ENCODE results near the gene LIPC. TPM values are rescaled to one million over a fixed set of nuclear protein-coding genes. Genes with fewer than 3 reads are reported as not detected.

LIPC gene
- total and polyA plus RNA-seq, 2 of the 4 experiments (the other 2 are of a cell fraction): 0.07 TPM; not detected in 1

DNA sequence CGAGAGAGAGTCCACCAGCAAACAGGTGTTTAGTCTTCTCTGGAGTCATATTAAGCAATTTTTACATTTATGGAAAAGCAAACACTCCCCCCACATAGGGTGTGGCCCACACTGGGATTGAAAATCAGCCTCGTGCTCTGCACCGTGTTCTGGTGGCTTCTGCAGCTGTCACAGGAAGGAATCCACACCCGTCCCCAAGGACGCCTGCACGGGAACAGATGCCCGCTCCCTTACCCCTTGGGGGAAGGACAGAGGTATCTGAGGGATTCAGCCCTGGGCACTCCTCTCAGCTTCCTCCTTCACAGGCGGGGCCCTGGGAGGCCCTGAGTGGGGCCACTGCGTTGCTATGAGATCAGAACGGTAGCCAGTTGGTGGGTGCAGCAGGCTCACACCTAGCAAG, 27.8 kb downstream of the LIPC start:
- H4K91ac ChIP-seq (ENCODE audit: insufficient read depth, low read depth, low read length): 0 out of 2 replicates have a peak overlapping the region, but pooled peaks have one; percentile 63
- H3K27me3 ChIP-seq (ENCODE audit: control insufficient read depth, insufficient read depth, low read length): no peaks in the 10 kb centered on the region
- peak overlapping the region in 1 of 2 experiments; percentile 35; a peak in 1 of 4 replicates for H4K8ac ChIP-seq (ENCODE audit: low read depth in 2 of 2, low read length in 2 of 2)
- no peak for ATAC-seq (ENCODE audit: low read depth)
- in situ Hi-C loops (cut with MboI; ENCODE audit: low sequenced_read_pairs): no loop called here
- no peak overlapping the region for H2BK5ac ChIP-seq (ENCODE audit: low read depth, low read length, poor library complexity, severe bottlenecking)
- intact Hi-C loops (cut with micrococcal nuclease): no loop called here
- H2AK9ac ChIP-seq (replicated peaks; ENCODE audit: low read depth, low read length, poor library complexity): no peak overlapping the region
- peaks cover 11% of the 10 kb centered on the region for H3K4me1 ChIP-seq (ENCODE audit: control insufficient read depth, insufficient read depth, low read length)
- H4K5ac ChIP-seq (ENCODE audit: low read depth, low read length): peak overlapping the region; percentile 14; the same call in 1 of the 2 replicates
- H3K79me1 ChIP-seq (ENCODE audit: low read depth in 1 of 2, low read length in 2 of 2): no peaks in the 10 kb centered on the region
- peak overlapping the region; percentile 40 for H2AFZ ChIP-seq (replicated peaks; ENCODE audit: low read length, poor library complexity)
- H3K9ac ChIP-seq (ENCODE audit: low read depth, low read length): no peak overlapping the region
- POLR2A ChIA-PET (ENCODE audit: unreplicated experiment): interaction anchor here (1.4 kb wide), 1 partner anchor 10 kb away, joined by 3 read pairs; no protein-coding TSS in a partner anchor
- dilution Hi-C loops (cut with HindIII; ENCODE audit: low sequenced_read_pairs, unreplicated experiment): no loop called here
- H3K27ac ChIP-seq (ENCODE audit: insufficient read depth, low read length): no peak overlapping the region
- no peak overlapping the region for H3K4me3 ChIP-seq (ENCODE audit: insufficient read depth, low read depth, low read length)
- H3K23ac ChIP-seq (ENCODE audit: low read depth, low read length): no peak overlapping the region
- H3K36me3 ChIP-seq (ENCODE audit: control insufficient read depth, insufficient read depth, low read length): no peaks in the 10 kb centered on the region
- no peak overlapping the region for H3K56ac ChIP-seq (ENCODE audit: extremely low read depth, insufficient read depth, low read length)
- CTCF ChIA-PET: no interaction called here
- no CpG with 5 or more reads among the region's 10 CpGs for WGBS, 2 experiments (ENCODE audit: extremely low coverage in 2 of 2, insufficient read length in 1 of 2)
- no peak for DNase-seq
- 0 out of 2 replicates have a peak overlapping the region, but pooled peaks have one; percentile 78 for H3K4ac ChIP-seq (ENCODE audit: low read depth, low read length)
- peak overlapping the region; percentile 18; the same call in 1 of the 3 replicates for H2BK15ac ChIP-seq (ENCODE audit: low read depth, low read length)
- H3K4me2 ChIP-seq (ENCODE audit: low read depth, low read length): no peak overlapping the region
- H3K9me1 ChIP-seq (ENCODE audit: insufficient read depth, low read length): peaks cover 15% of the 10 kb centered on the region
- peak overlapping the region; percentile 33; the same call in 1 of the 2 replicates for H3K14ac ChIP-seq (replicated peaks; ENCODE audit: low read depth, low read length)
- TF ChIP-seq CEBPB (IDR thresholded peaks at IDR 0.05; ENCODE audit: low read depth, low read length): no peak
- no peak for TF ChIP-seq MXI1 (IDR thresholded peaks at IDR 0.05; ENCODE audit: borderline replicate concordance, low read depth, low read length)
- TF ChIP-seq RCOR1 (IDR thresholded peaks at IDR 0.05; ENCODE audit: insufficient replicate concordance, low read length): no peak
- TF ChIP-seq, protein P1, sequence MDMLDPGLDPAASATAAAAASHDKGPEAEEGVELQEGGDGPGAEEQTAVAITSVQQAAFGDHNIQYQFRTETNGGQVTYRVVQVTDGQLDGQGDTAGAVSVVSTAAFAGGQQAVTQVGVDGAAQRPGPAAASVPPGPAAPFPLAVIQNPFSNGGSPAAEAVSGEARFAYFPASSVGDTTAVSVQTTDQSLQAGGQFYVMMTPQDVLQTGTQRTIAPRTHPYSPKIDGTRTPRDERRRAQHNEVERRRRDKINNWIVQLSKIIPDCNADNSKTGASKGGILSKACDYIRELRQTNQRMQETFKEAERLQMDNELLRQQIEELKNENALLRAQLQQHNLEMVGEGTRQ (IDR thresholded peaks at IDR 0.05; ENCODE audit: low read depth, low read length): no peak
- TF ChIP-seq, protein P2, sequence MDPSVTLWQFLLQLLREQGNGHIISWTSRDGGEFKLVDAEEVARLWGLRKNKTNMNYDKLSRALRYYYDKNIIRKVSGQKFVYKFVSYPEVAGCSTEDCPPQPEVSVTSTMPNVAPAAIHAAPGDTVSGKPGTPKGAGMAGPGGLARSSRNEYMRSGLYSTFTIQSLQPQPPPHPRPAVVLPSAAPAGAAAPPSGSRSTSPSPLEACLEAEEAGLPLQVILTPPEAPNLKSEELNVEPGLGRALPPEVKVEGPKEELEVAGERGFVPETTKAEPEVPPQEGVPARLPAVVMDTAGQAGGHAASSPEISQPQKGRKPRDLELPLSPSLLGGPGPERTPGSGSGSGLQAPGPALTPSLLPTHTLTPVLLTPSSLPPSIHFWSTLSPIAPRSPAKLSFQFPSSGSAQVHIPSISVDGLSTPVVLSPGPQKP (IDR thresholded peaks at IDR 0.05; ENCODE audit: borderline replicate concordance, low read depth, low read length): no peak
- no peak for TF ChIP-seq RFX5 (IDR thresholded peaks at IDR 0.05; ENCODE audit: low read depth, low read length)
- TF ChIP-seq MAZ (IDR thresholded peaks at IDR 0.05; ENCODE audit: borderline replicate concordance, low read depth, low read length): no peak
- no peak for TF ChIP-seq NFE2L2 (IDR thresholded peaks at IDR 0.05; ENCODE audit: low read depth, low read length)
- TF ChIP-seq BHLHE40 (IDR thresholded peaks at IDR 0.05; ENCODE audit: low read depth, low read length): no peak
- no peak for TF ChIP-seq POLR2A (IDR thresholded peaks at IDR 0.05; ENCODE audit: low read depth, low read length)
- no peak for TF ChIP-seq MAFK (IDR thresholded peaks at IDR 0.05; ENCODE audit: low read depth, low read length)
- no peak for TF ChIP-seq RAD21 (IDR thresholded peaks at IDR 0.05; ENCODE audit: low read length)
- no peak for TF ChIP-seq CHD1 (IDR thresholded peaks at IDR 0.05; ENCODE audit: low read depth, low read length)
- peaks cover 2% of the 10 kb centered on the region; the same call in 1 of the 2 replicates for H3K9me3 ChIP-seq (ENCODE audit: control insufficient read depth, insufficient read depth, low read length)
- H4K20me1 ChIP-seq (ENCODE audit: insufficient read depth, low read length): no peaks in the 10 kb centered on the region; the same call in 1 of the 2 replicates
- H3K18ac ChIP-seq (ENCODE audit: low read depth, low read length): no peak overlapping the region
- H2BK120ac ChIP-seq (ENCODE audit: low read depth, low read length): no peak overlapping the region
- peak overlapping the region; percentile 88 for H2AK5ac ChIP-seq (ENCODE audit: low read depth, low read length)
- 0 out of 2 replicates have a peak overlapping the region, but pooled peaks have one; percentile 5 for H2BK20ac ChIP-seq (ENCODE audit: low read depth, low read length)
- no TSS peak for BruUV-seq (replicated peaks)

All from IMR-90 (cell line).